ENCODE data around the gene ZFTA. TPM values are rescaled to one million over a fixed set of nuclear protein-coding genes. Genes with fewer than 3 reads are reported as not detected.

The ZFTA gene
- total and polyA plus RNA-seq, 2 experiments from 2014 or later, result 8.3 to 36.6 TPM

DNA sequence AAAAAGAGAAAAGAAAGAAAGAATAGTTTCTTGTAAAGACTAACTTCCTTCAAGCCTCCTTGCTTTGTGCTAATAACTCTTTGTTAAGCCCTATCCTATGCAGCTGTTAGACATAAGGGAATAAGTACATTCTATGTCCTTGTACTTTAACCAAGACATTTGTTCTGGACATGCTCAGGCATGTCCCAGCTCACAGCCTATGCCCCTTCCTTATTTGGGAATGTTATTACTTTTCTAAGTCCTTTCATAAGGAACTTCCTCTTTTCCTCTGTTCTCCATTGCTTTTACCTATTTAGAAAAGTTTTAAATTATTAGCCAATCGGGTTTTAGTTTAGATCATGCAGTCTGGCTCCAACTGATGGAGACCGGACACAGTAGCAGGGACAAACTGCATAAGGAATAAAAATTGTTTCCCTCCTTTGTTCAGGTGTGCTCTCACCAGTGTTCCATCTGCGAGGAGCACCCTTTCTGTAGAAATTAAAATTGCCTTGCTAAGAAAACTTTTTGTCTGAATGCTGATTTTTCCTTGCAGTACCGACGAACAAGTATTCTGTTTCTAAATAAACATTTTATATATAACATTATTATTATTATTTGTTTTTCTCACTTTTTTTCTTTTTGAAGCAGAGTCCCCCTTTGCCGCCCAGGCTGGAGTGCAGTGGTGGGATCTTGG is 23.1 kb upstream of the ZFTA start:
- no peak for DNase-seq (ENCODE audit: low spot score)
- H4K20me1 ChIP-seq (replicated peaks; ENCODE audit: insufficient read depth), result no peaks in the 10 kb centered on the region
- no peaks in the 10 kb centered on the region for H3K27me3 ChIP-seq (ENCODE audit: insufficient read depth)
- Mint-ChIP-seq H3K36me3 (ENCODE audit: low read depth) (peaks cover 17% of the 10 kb centered on the region; the same call in 2 of the 3 replicates), H3K9me3 (peaks cover 50% of the 10 kb centered on the region), H3K4me1 (no peaks in the 10 kb centered on the region), H3K27ac (peak overlapping the region; percentile 31; the same call in 1 of the 2 replicates), H3K4me3 (no peak overlapping the region), H3K27me3 (ENCODE audit: insufficient read depth, low read depth, poor library complexity) (peaks cover 4% of the 10 kb centered on the region)
- H3K27ac ChIP-seq (ENCODE audit: low read depth), result no peak overlapping the region
- H3K36me3 ChIP-seq (ENCODE audit: insufficient read depth), result peaks cover 3% of the 10 kb centered on the region; the same call in 1 of the 2 replicates
- no peaks in the 10 kb centered on the region for H3K9me2 ChIP-seq (ENCODE audit: insufficient read depth)
- TF ChIP-seq ZNF114 (CRISPR knock-in tag; IDR thresholded peaks at IDR 0.05) (no peak), POLR2AphosphoS5 (IDR thresholded peaks at IDR 0.05; ENCODE audit: low read depth) (no peak), NANOG (IDR thresholded peaks at IDR 0.05; ENCODE audit: borderline replicate concordance) (no peak), JUNB (IDR thresholded peaks at IDR 0.05; ENCODE audit: unreplicated experiment) (no peak), CREB1 (CRISPR knock-in tag; IDR thresholded peaks at IDR 0.05; ENCODE audit: low read depth) (no peak), STAT1 (IDR thresholded peaks at IDR 0.05; ENCODE audit: unreplicated experiment) (no peak), EZH2phosphoT487 (IDR thresholded peaks at IDR 0.05; ENCODE audit: unreplicated experiment) (no peak), EZH2 (IDR thresholded peaks at IDR 0.05; ENCODE audit: low read depth, unreplicated experiment) (no peak), ZNF331 (CRISPR knock-in tag; IDR thresholded peaks at IDR 0.05; ENCODE audit: low read depth) (no peak)
- TF ChIP-seq, protein P1, sequence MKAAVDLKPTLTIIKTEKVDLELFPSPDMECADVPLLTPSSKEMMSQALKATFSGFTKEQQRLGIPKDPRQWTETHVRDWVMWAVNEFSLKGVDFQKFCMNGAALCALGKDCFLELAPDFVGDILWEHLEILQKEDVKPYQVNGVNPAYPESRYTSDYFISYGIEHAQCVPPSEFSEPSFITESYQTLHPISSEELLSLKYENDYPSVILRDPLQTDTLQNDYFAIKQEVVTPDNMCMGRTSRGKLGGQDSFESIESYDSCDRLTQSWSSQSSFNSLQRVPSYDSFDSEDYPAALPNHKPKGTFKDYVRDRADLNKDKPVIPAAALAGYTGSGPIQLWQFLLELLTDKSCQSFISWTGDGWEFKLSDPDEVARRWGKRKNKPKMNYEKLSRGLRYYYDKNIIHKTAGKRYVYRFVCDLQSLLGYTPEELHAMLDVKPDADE (IDR thresholded peaks at IDR 0.05), result no peak
- TF ChIP-seq, protein P2, sequence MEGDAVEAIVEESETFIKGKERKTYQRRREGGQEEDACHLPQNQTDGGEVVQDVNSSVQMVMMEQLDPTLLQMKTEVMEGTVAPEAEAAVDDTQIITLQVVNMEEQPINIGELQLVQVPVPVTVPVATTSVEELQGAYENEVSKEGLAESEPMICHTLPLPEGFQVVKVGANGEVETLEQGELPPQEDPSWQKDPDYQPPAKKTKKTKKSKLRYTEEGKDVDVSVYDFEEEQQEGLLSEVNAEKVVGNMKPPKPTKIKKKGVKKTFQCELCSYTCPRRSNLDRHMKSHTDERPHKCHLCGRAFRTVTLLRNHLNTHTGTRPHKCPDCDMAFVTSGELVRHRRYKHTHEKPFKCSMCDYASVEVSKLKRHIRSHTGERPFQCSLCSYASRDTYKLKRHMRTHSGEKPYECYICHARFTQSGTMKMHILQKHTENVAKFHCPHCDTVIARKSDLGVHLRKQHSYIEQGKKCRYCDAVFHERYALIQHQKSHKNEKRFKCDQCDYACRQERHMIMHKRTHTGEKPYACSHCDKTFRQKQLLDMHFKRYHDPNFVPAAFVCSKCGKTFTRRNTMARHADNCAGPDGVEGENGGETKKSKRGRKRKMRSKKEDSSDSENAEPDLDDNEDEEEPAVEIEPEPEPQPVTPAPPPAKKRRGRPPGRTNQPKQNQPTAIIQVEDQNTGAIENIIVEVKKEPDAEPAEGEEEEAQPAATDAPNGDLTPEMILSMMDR (conservative IDR thresholded peaks at IDR 0.05; ENCODE audit: low read depth in 2 of 2), result no peak
- TF ChIP-seq, protein P3, sequence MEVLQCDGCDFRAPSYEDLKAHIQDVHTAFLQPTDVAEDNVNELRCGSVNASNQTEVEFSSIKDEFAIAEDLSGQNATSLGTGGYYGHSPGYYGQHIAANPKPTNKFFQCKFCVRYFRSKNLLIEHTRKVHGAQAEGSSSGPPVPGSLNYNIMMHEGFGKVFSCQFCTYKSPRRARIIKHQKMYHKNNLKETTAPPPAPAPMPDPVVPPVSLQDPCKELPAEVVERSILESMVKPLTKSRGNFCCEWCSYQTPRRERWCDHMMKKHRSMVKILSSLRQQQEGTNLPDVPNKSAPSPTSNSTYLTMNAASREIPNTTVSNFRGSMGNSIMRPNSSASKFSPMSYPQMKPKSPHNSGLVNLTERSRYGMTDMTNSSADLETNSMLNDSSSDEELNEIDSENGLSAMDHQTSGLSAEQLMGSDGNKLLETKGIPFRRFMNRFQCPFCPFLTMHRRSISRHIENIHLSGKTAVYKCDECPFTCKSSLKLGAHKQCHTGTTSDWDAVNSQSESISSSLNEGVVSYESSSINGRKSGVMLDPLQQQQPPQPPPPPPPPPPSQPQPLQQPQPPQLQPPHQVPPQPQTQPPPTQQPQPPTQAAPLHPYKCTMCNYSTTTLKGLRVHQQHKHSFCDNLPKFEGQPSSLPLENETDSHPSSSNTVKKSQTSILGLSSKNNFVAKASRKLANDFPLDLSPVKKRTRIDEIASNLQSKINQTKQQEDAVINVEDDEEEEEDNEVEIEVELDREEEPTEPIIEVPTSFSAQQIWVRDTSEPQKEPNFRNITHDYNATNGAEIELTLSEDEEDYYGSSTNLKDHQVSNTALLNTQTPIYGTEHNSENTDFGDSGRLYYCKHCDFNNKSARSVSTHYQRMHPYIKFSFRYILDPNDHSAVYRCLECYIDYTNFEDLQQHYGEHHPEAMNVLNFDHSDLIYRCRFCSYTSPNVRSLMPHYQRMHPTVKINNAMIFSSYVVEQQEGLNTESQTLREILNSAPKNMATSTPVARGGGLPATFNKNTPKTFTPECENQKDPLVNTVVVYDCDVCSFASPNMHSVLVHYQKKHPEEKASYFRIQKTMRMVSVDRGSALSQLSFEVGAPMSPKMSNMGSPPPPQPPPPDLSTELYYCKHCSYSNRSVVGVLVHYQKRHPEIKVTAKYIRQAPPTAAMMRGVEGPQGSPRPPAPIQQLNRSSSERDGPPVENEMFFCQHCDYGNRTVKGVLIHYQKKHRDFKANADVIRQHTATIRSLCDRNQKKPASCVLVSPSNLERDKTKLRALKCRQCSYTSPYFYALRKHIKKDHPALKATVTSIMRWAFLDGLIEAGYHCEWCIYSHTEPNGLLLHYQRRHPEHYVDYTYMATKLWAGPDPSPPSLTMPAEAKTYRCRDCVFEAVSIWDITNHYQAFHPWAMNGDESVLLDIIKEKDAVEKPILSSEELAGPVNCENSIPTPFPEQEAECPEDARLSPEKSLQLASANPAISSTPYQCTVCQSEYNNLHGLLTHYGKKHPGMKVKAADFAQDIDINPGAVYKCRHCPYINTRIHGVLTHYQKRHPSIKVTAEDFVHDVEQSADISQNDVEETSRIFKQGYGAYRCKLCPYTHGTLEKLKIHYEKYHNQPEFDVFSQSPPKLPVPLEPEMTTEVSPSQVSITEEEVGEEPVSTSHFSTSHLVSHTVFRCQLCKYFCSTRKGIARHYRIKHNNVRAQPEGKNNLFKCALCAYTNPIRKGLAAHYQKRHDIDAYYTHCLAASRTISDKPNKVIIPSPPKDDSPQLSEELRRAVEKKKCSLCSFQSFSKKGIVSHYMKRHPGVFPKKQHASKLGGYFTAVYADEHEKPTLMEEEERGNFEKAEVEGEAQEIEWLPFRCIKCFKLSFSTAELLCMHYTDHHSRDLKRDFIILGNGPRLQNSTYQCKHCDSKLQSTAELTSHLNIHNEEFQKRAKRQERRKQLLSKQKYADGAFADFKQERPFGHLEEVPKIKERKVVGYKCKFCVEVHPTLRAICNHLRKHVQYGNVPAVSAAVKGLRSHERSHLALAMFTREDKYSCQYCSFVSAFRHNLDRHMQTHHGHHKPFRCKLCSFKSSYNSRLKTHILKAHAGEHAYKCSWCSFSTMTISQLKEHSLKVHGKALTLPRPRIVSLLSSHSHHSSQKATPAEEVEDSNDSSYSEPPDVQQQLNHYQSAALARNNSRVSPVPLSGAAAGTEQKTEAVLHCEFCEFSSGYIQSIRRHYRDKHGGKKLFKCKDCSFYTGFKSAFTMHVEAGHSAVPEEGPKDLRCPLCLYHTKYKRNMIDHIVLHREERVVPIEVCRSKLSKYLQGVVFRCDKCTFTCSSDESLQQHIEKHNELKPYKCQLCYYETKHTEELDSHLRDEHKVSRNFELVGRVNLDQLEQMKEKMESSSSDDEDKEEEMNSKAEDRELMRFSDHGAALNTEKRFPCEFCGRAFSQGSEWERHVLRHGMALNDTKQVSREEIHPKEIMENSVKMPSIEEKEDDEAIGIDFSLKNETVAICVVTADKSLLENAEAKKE (CRISPR knock-in tag; IDR thresholded peaks at IDR 0.05), result no peak
- TF ChIP-seq, protein P4, sequence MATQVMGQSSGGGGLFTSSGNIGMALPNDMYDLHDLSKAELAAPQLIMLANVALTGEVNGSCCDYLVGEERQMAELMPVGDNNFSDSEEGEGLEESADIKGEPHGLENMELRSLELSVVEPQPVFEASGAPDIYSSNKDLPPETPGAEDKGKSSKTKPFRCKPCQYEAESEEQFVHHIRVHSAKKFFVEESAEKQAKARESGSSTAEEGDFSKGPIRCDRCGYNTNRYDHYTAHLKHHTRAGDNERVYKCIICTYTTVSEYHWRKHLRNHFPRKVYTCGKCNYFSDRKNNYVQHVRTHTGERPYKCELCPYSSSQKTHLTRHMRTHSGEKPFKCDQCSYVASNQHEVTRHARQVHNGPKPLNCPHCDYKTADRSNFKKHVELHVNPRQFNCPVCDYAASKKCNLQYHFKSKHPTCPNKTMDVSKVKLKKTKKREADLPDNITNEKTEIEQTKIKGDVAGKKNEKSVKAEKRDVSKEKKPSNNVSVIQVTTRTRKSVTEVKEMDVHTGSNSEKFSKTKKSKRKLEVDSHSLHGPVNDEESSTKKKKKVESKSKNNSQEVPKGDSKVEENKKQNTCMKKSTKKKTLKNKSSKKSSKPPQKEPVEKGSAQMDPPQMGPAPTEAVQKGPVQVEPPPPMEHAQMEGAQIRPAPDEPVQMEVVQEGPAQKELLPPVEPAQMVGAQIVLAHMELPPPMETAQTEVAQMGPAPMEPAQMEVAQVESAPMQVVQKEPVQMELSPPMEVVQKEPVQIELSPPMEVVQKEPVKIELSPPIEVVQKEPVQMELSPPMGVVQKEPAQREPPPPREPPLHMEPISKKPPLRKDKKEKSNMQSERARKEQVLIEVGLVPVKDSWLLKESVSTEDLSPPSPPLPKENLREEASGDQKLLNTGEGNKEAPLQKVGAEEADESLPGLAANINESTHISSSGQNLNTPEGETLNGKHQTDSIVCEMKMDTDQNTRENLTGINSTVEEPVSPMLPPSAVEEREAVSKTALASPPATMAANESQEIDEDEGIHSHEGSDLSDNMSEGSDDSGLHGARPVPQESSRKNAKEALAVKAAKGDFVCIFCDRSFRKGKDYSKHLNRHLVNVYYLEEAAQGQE (IDR thresholded peaks at IDR 0.05; ENCODE audit: unreplicated experiment), result no peak
- H3K4me1 ChIP-seq (ENCODE audit: insufficient read depth), result no peaks in the 10 kb centered on the region
- H3K4me2 ChIP-seq, result no peak overlapping the region
- no peaks in the 10 kb centered on the region for H3F3A ChIP-seq (replicated peaks; ENCODE audit: low read depth)
- H3K79me2 ChIP-seq (replicated peaks; ENCODE audit: insufficient read depth), result no peaks in the 10 kb centered on the region
- no peak overlapping the region for H3K4me3 ChIP-seq
- no peak overlapping the region for H2AFZ ChIP-seq
- ATAC-seq, result no peak

Data from GM23338 (cell line).